GM23338 (cell line): Measurements from ENCODE around the gene PPP2R2B.

Experiments
- CREB1 ChIP-seq: fragments of 250-450 bp; sonication (Bioruptor Pico); IDR thresholded peaks from 2 replicates; pipeline ENCODE4 v1.5.0; 2020; ENCODE audit warnings: low read depth, mild to moderate bottlenecking, moderate library complexity
- EZH2 ChIP-seq: fragments of 200-600 bp; sonication (generic); IDR thresholded peaks from one replicate; pipeline ENCODE4 v1.8.0; 2017; ENCODE audit warnings: antibody characterized with exemption, mild to moderate bottlenecking, low read depth; ENCODE audit not compliant: unreplicated experiment
- NANOG ChIP-seq: IDR thresholded peaks from 2 replicates; pipeline ENCODE4 v1.6.1; 2016; ENCODE audit warnings: antibody characterized with exemption, borderline replicate concordance
- POLR2AphosphoS5 ChIP-seq: IDR thresholded peaks from 2 replicates; pipeline ENCODE4 v1.6.1; 2016; ENCODE audit warnings: antibody characterized with exemption, low read depth
- STAT1 ChIP-seq: IDR thresholded peaks from one replicate; pipeline ENCODE4 v1.6.1; 2016; ENCODE audit warnings: antibody characterized with exemption; ENCODE audit not compliant: unreplicated experiment
- TF ChIP-seq, protein P1 (sequence below), 2 experiments: fragments of 200-600 bp in 1 of 2; sonication (generic) in 1 of 2; conservative IDR thresholded peaks; 2 replicates each; pipeline versions ENCODE4 v1.5.1 to v1.6.1; 2016 to 2017; ENCODE audit warnings: antibody characterized with exemption in 2 of 2, low read depth in 2 of 2, mild to moderate bottlenecking in 2 of 2, moderate library complexity in 1 of 2
- TF ChIP-seq, protein P2 (sequence below): IDR thresholded peaks from one replicate; pipeline ENCODE4 v1.6.1; 2018; ENCODE audit warnings: antibody characterized with exemption; ENCODE audit not compliant: unreplicated experiment

DNA sequence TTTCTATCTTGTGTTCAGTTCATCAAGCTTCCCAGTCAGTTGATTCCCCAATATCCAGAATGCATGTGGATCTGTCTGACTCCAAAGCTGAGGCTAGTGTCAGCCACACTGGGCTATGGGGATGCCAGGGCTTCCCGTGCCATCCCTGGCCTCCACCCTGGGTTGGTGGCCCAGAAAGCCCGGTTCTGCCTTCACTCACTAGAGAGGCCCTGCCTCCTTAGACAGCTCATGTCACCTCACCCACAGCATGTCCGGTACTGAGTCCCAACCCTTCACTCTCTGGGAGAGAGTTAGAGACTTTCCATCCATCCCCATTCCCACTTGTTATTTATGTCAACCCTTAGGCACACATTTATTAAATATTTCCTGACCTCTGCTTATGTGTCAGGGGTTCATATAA, 243.1 kb downstream of the PPP2R2B start:
- TF ChIP-seq, protein P1, sequence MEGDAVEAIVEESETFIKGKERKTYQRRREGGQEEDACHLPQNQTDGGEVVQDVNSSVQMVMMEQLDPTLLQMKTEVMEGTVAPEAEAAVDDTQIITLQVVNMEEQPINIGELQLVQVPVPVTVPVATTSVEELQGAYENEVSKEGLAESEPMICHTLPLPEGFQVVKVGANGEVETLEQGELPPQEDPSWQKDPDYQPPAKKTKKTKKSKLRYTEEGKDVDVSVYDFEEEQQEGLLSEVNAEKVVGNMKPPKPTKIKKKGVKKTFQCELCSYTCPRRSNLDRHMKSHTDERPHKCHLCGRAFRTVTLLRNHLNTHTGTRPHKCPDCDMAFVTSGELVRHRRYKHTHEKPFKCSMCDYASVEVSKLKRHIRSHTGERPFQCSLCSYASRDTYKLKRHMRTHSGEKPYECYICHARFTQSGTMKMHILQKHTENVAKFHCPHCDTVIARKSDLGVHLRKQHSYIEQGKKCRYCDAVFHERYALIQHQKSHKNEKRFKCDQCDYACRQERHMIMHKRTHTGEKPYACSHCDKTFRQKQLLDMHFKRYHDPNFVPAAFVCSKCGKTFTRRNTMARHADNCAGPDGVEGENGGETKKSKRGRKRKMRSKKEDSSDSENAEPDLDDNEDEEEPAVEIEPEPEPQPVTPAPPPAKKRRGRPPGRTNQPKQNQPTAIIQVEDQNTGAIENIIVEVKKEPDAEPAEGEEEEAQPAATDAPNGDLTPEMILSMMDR (conservative IDR thresholded peaks at IDR 0.05; ENCODE audit: low read depth in 2 of 2), result no peak
- TF ChIP-seq EZH2 (no peak), POLR2AphosphoS5 (no peak), STAT1 (no peak), NANOG (no peak), CREB1 (no peak)
- TF ChIP-seq, protein P2, sequence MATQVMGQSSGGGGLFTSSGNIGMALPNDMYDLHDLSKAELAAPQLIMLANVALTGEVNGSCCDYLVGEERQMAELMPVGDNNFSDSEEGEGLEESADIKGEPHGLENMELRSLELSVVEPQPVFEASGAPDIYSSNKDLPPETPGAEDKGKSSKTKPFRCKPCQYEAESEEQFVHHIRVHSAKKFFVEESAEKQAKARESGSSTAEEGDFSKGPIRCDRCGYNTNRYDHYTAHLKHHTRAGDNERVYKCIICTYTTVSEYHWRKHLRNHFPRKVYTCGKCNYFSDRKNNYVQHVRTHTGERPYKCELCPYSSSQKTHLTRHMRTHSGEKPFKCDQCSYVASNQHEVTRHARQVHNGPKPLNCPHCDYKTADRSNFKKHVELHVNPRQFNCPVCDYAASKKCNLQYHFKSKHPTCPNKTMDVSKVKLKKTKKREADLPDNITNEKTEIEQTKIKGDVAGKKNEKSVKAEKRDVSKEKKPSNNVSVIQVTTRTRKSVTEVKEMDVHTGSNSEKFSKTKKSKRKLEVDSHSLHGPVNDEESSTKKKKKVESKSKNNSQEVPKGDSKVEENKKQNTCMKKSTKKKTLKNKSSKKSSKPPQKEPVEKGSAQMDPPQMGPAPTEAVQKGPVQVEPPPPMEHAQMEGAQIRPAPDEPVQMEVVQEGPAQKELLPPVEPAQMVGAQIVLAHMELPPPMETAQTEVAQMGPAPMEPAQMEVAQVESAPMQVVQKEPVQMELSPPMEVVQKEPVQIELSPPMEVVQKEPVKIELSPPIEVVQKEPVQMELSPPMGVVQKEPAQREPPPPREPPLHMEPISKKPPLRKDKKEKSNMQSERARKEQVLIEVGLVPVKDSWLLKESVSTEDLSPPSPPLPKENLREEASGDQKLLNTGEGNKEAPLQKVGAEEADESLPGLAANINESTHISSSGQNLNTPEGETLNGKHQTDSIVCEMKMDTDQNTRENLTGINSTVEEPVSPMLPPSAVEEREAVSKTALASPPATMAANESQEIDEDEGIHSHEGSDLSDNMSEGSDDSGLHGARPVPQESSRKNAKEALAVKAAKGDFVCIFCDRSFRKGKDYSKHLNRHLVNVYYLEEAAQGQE, result no peak
